ENCODE data around the gene LOXHD1.

The LOXHD1 gene

GRCh38 chr18:46574000-46574742 is 82.8 kb downstream of the LOXHD1 start:
- DNase-seq = no peak

- no peak for DNase-seq
Measured at GRCh38 chr18:46573156-46573555, 83.9 kb downstream of the LOXHD1 start.

- no peak for DNase-seq
Measured at GRCh38 chr18:46571756-46572155, 85.3 kb downstream of the LOXHD1 start.

- DNase-seq = no peak
Measured at GRCh38 chr18:46570666-46571065, 86.4 kb downstream of the LOXHD1 start.

GRCh38 chr18:46570134-46570533 is 86.9 kb downstream of the LOXHD1 start:
- DNase-seq = no peak

GRCh38 chr18:46569211-46569610 is 87.8 kb downstream of the LOXHD1 start:
- DNase-seq = no peak

GRCh38 chr18:46567196-46567595 is 89.8 kb downstream of the LOXHD1 start:
- DNase-seq = no peak

- no peak for DNase-seq
Measured at GRCh38 chr18:46566111-46566510, 90.9 kb downstream of the LOXHD1 start.

GRCh38 chr18:46565256-46565655 is 91.8 kb downstream of the LOXHD1 start:
- DNase-seq = no peak

- no peak for DNase-seq
Measured at GRCh38 chr18:46563317-46563716, 93.7 kb downstream of the LOXHD1 start.

GRCh38 chr18:46562674-46563192 is 94.3 kb downstream of the LOXHD1 start:
- DNase-seq = no peak

- DNase-seq = no peak
Measured at GRCh38 chr18:46560671-46561045, 96.4 kb downstream of the LOXHD1 start.

GRCh38 chr18:46559946-46560670 is 96.9 kb downstream of the LOXHD1 start:
- DNase-seq = no peak

- DNase-seq = no peak
Measured at GRCh38 chr18:46559296-46559695, 97.7 kb downstream of the LOXHD1 start.

- DNase-seq = no peak
Measured at GRCh38 chr18:46556590-46557206, 100.3 kb downstream of the LOXHD1 start.

- peak; percentile 70 for DNase-seq
Measured at GRCh38 chr18:46555724-46556123, 101.3 kb downstream of the LOXHD1 start.

- no peak for DNase-seq
Measured at GRCh38 chr18:46555213-46555612, 101.8 kb downstream of the LOXHD1 start.

GRCh38 chr18:46554406-46555080 is 102.5 kb downstream of the LOXHD1 start:
- no peak for DNase-seq

- DNase-seq = no peak
Measured at GRCh38 chr18:46550609-46551008, 106.4 kb downstream of the LOXHD1 start.

GRCh38 chr18:46547520-46547919 is 109.5 kb downstream of the LOXHD1 start:
- no peak for DNase-seq

GRCh38 chr18:46546111-46546640 is 110.8 kb downstream of the LOXHD1 start:
- no peak for DNase-seq

- no peak for DNase-seq
Measured at GRCh38 chr18:46542545-46542944, 114.5 kb downstream of the LOXHD1 start.

GRCh38 chr18:46541626-46542189 is 115.3 kb downstream of the LOXHD1 start:
- DNase-seq = no peak

Data from hematopoietic multipotent progenitor cell treated with erythropoietin and hydrocortisone succinate and interleukin-3 and kit ligand, for 4 days (in vitro differentiated cells).